Measurements from ENCODE around the gene TMEM214. TPM values are rescaled to one million over a fixed set of nuclear protein-coding genes. Genes with fewer than 3 reads are reported as not detected.

Gene TMEM214
- total RNA-seq, 1 experiment from 2014 or later, result 85.0 TPM

GRCh38 chr2:27070653-27071276, 38.0 kb downstream of the TMEM214 start:
- DNase-seq, result no peak
- Histone ChIP-seq H3K9me3 (no peaks in the 10 kb centered on the region), H3K27me3 (replicated peaks; ENCODE audit: control insufficient read depth, insufficient read depth, low read length) (no peaks in the 10 kb centered on the region), H3K4me1 (no peaks in the 10 kb centered on the region), H3K4me3 (ENCODE audit: low read depth, low read length) (peak overlapping the region; percentile 90), H3K36me3 (ENCODE audit: control insufficient read depth, insufficient read depth, low read length) (no peaks in the 10 kb centered on the region)
- CTCF ChIA-PET, result interaction anchor here (0.6 to 2.4 kb wide), 8 partner anchors 11 to 1224 kb away, joined by 3 to 19 read pairs (median 4); partner anchors contain the start of genes AGBL5 and KHK
- peaks cover 7% of the 10 kb centered on the region for H3K27me3 Mint-ChIP-seq (ENCODE audit: insufficient read depth, unreplicated experiment)
- peak overlapping the region; percentile 95 for H3K4me3 Mint-ChIP-seq (ENCODE audit: unreplicated experiment)
- intact Hi-C loops (cut with micrococcal nuclease; ENCODE audit: unreplicated experiment), result loop anchor here (1.0 kb wide), 3 partner anchors 11 to 19 kb away; partner anchors contain the start of genes AGBL5 and KHK
- TF ChIP-seq CTCF (IDR thresholded peaks at IDR 0.05; ENCODE audit: insufficient read depth in 1 of 2, low read depth in 1 of 2, low read length in 1 of 2, severe bottlenecking in 1 of 2, unreplicated experiment in 1 of 2), result no peak
- H3K36me3 Mint-ChIP-seq (ENCODE audit: insufficient read depth, unreplicated experiment), result peaks cover 51% of the 10 kb centered on the region
- H3K27ac Mint-ChIP-seq (ENCODE audit: unreplicated experiment), result peak overlapping the region; percentile 92
- peaks cover 9% of the 10 kb centered on the region for H3K4me1 Mint-ChIP-seq (ENCODE audit: low read depth, unreplicated experiment)
- POLR2A ChIA-PET, result interaction anchor here (0.6 to 1.7 kb wide), 9 partner anchors 8 to 252 kb away, joined by 3 to 27 read pairs (median 5); partner anchors contain the start of genes AGBL5, ATRAID, KHK and SLC5A6
- TSS peak; percentile 66 for BruUV-seq (replicated peaks)
- no peaks in the 10 kb centered on the region for H3K9me3 Mint-ChIP-seq (ENCODE audit: unreplicated experiment)

DNA sequence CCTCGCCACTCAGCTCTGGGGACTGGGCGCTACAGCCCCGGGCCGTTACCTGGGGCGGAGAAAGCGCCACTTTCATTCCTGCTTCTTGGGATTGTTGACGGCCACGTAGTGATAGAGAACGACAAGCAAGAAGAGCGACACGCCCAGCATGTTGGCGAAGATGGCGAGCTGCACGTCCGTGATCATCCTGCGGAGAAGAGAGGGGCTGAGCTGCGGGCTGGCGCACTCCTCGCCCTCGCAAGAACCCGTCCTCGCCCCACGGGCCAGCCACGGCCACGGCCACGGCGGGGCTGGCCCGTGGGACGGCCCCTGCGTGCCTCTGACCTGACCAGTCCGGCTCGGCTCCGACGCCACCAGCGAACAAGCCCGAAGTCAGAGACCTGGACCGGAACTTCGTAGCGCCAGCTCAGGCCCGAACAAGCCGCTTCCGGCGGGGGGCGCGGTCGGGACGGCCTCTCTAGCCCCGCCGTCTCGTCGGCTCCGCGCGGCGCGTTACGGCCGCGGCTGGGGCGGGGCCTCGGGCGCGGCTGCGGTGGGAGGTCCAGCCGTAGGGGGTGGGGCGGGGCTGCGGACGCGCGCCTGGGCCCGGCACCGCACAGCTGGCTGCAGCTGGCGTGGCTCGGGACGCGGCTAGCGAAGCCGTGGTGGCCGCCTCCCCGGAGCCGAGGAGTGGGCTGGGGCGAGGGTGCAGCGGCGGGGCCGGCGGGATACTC, 38.7 kb downstream of the TMEM214 start, which contains the start of gene OST4:
OST4 (minus strand) TSS at position 378 of the 713 bp plus-strand sequence.
- Histone ChIP-seq H3K4me1 (no peaks in the 10 kb centered on the region), H3K36me3 (ENCODE audit: control insufficient read depth, insufficient read depth, low read length) (no peaks in the 10 kb centered on the region), H3K27me3 (replicated peaks; ENCODE audit: control insufficient read depth, insufficient read depth, low read length) (no peaks in the 10 kb centered on the region), H3K4me3 (ENCODE audit: low read depth, low read length) (peak within 1 kb of the TSS; percentile 90), H3K9me3 (no peaks in the 10 kb centered on the region)
- Mint-ChIP-seq H3K4me1 (ENCODE audit: low read depth, unreplicated experiment) (peaks cover 9% of the 10 kb centered on the region), H3K27ac (ENCODE audit: unreplicated experiment) (peak within 1 kb of the TSS; percentile 92), H3K27me3 (ENCODE audit: insufficient read depth, unreplicated experiment) (peaks cover 10% of the 10 kb centered on the region), H3K4me3 (ENCODE audit: unreplicated experiment) (peak within 1 kb of the TSS; percentile 95), H3K36me3 (ENCODE audit: insufficient read depth, unreplicated experiment) (peaks cover 45% of the 10 kb centered on the region), H3K9me3 (ENCODE audit: unreplicated experiment) (no peaks in the 10 kb centered on the region)
- CTCF ChIA-PET, result interaction anchor here (0.6 to 2.4 kb wide), 8 partner anchors 10 to 1225 kb away, joined by 3 to 19 read pairs (median 4); partner anchors contain the start of genes AGBL5 and KHK
- peak; percentile 91 to 97 for DNase-seq
- intact Hi-C loops (cut with micrococcal nuclease; ENCODE audit: unreplicated experiment), result loop anchor here (1.0 kb wide), 3 partner anchors 10 to 20 kb away; partner anchors contain the start of genes AGBL5 and KHK
- POLR2A ChIA-PET, result interaction anchor here (0.6 to 1.7 kb wide), 9 partner anchors 9 to 252 kb away, joined by 3 to 27 read pairs (median 5); partner anchors contain the start of genes AGBL5, ATRAID, KHK and SLC5A6
- no peak for TF ChIP-seq CTCF (IDR thresholded peaks at IDR 0.05; ENCODE audit: insufficient read depth in 1 of 2, low read depth in 1 of 2, low read length in 1 of 2, severe bottlenecking in 1 of 2, unreplicated experiment in 1 of 2)
- no TSS peak for BruUV-seq (replicated peaks)

Measured in Caco-2 (cell line).